Thoracic aorta (tissue), 2 donors: Measurements from ENCODE around the gene MFN2. TPM values are rescaled to one million over a fixed set of nuclear protein-coding genes. Genes with fewer than 3 reads are reported as not detected.

Source experiments
- ATAC-seq: fragments of 150-250 bp; one replicate; pipeline ENCODE4 v1.8.0; 2017; ENCODE audit warnings: low read depth; ENCODE audit not compliant: insufficient number of reproducible peaks, low FRiP score
- DNase-seq: peaks from one replicate; pipeline ENCODE4 v3.0.0-alpha.2; 2020; ENCODE audit warnings: low spot score
- H3K27ac ChIP-seq, 2 donors: fragments of 200-600 bp; sonication (generic); 1 replicate in 1 of 2; 2 replicates in 1 of 2; pipeline ENCODE4 v1.5.1; 2016; ENCODE audit warnings: mild to moderate bottlenecking in 2 of 2, moderate library complexity in 2 of 2
- H3K27me3 ChIP-seq: fragments of 200-600 bp; sonication (generic); replicated peaks from 2 replicates; pipeline ENCODE4 v1.6.0; 2016; ENCODE audit warnings: mild to moderate bottlenecking; ENCODE audit not compliant: insufficient read depth
- H3K36me3 ChIP-seq: fragments of 200-600 bp; sonication (generic); one replicate; pipeline ENCODE4 v1.5.1; 2016
- H3K4me1 ChIP-seq, 2 donors: fragments of 200-600 bp; sonication (generic); 1 replicate in 1 of 2; 2 replicates in 1 of 2; pipeline versions ENCODE4 v1.5.1 to v1.6.0; 2016; ENCODE audit warnings: low read depth in 2 of 2, mild to moderate bottlenecking in 1 of 2; ENCODE audit not compliant: control insufficient read depth in 1 of 2
- H3K4me3 ChIP-seq: fragments of 200-600 bp; sonication (generic); 2 replicates; pipeline ENCODE4 v1.5.1; 2016; ENCODE audit warnings: mild to moderate bottlenecking
- H3K9me3 ChIP-seq: fragments of 200-600 bp; sonication (generic); 2 replicates; pipeline ENCODE4 v1.5.1; 2016
- total RNA-seq, 2 donors: library from RNA; depleted of rRNA; stranded (reverse); fragments of >200 nt; gene quantifications; one replicate each; pipeline versions ENCODE4 v1.1.0 to v1.2.3, GENCODE V29; 2016
- TF ChIP-seq, protein P1 (sequence below): fragments of 200-600 bp; sonication (generic); IDR thresholded peaks from one replicate; pipeline ENCODE4 v1.5.1; 2019; ENCODE audit warnings: antibody characterized with exemption

The MFN2 gene
- total RNA-seq, 2 donors from 2014 or later: 48.7 to 50.1 TPM

DNA sequence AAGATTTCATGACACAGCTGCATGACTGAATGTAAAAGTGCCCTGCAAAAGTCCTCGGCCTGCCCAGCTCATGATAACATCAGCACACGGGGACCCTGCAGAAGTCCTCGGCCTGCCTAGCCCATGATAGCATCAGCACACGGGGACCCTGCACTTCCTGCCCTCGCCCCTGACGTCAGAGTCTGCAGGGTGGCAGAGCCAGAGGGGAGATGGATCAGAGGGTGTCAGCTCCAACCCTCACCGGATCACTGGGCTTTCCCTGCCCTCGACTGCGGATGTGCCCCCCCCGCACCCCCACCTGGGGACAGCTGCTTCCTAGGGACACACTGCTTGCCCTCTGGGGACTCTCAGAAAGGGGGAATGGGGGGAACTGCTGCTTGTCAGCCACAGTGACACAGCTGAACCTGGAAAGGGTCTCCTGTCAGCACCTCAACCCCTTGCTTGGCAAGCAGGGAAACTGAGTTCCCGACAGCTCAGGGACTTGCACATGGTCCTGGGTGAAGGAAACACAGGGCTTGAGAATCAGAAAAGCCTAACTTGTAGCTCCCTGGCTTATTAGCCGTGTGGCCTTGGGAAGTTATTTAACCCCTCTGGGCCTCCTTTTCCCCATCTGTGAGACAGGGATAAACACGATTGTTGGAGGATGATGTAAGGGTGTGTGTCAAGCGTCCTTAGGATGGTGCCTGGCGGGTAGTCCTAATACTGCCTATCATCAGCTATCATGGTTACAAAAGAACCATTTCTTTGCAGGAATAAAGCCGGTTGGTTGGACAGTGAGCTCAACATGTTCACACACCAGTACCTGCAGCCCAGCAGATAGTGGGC, 30.7 kb downstream of the MFN2 start:
- Histone ChIP-seq H3K27me3 (no peaks in the 10 kb centered on the region), H3K27ac (no peak overlapping the region), H3K4me3 (no peak overlapping the region), H3K4me1 (no peaks in the 10 kb centered on the region), H3K9me3 (no peaks in the 10 kb centered on the region), H3K36me3 (peaks cover 48% of the 10 kb centered on the region)
- no peak for DNase-seq
- ATAC-seq: no peak
- TF ChIP-seq, protein P1, sequence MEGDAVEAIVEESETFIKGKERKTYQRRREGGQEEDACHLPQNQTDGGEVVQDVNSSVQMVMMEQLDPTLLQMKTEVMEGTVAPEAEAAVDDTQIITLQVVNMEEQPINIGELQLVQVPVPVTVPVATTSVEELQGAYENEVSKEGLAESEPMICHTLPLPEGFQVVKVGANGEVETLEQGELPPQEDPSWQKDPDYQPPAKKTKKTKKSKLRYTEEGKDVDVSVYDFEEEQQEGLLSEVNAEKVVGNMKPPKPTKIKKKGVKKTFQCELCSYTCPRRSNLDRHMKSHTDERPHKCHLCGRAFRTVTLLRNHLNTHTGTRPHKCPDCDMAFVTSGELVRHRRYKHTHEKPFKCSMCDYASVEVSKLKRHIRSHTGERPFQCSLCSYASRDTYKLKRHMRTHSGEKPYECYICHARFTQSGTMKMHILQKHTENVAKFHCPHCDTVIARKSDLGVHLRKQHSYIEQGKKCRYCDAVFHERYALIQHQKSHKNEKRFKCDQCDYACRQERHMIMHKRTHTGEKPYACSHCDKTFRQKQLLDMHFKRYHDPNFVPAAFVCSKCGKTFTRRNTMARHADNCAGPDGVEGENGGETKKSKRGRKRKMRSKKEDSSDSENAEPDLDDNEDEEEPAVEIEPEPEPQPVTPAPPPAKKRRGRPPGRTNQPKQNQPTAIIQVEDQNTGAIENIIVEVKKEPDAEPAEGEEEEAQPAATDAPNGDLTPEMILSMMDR: no peak

DNA sequence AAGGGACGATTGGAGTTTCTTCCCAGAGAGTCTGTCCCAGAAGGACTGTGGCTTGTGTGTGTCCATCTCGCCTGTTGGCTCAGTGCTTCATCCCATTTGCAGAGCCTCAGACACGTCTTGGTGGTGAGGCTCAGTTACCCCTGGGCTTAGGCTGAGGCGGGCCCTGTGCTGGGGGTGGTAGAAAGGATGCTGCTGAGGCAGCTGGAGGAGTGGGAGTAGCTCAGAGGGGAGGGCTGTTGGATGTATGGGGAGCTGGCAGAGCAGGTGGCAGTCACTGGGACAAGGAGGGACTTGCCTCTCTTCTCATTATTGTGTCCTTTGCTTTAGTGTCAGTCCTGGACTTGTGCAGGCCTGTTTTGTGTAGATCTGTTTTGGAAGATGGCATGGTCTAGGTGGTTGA, 31.8 kb downstream of the MFN2 start:
- Histone ChIP-seq H3K4me3 (no peak overlapping the region), H3K36me3 (peaks cover 37% of the 10 kb centered on the region), H3K27me3 (no peaks in the 10 kb centered on the region), H3K4me1 (no peaks in the 10 kb centered on the region), H3K27ac (no peak overlapping the region), H3K9me3 (no peaks in the 10 kb centered on the region)
- TF ChIP-seq, protein P1: no peak
- DNase-seq (no peak), ATAC-seq (no peak)

DNA sequence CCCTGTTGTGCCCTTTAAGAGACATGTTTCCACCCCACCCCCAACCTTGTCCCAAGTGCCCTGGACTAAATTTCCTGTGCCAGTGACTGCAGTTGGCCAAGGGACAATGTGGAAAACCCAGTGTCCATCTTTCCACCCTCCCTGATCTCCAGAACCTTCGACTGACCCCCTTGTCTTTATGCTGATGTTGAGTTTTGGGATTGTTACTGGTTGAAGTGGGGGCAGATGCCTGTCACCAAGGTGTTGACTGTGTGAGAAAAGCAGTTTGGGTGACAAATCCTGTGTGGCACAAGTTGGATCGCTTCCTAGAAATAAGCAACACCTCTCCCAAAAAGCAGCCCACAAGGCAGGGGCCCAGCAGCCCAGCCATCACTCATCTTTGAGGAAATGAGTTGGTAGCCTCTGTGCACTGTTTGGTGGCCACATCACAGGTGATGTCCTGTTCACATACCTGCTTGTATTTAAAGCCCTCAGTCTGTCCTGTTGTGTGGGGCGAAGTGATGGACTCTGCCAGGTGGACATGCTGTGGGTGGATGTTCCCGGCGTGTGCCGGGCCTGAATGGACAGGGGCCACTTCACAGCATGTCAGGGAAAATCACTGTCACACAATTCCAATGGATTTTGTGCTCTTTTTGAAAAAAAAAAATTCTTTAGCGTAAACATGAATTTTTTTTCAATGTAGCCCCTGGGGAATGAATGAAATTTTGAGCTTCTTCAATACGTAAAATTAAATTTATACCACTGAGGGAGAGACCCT, 32.5 kb downstream of the MFN2 start:
- TF ChIP-seq, protein P1: no peak
- H3K36me3 ChIP-seq: peaks cover 32% of the 10 kb centered on the region
- H3K27ac ChIP-seq: no peak overlapping the region
- H3K4me1 ChIP-seq: no peaks in the 10 kb centered on the region
- no peaks in the 10 kb centered on the region for H3K27me3 ChIP-seq
- no peak overlapping the region for H3K4me3 ChIP-seq
- DNase-seq (no peak), ATAC-seq (no peak)
- H3K9me3 ChIP-seq: no peaks in the 10 kb centered on the region

DNA sequence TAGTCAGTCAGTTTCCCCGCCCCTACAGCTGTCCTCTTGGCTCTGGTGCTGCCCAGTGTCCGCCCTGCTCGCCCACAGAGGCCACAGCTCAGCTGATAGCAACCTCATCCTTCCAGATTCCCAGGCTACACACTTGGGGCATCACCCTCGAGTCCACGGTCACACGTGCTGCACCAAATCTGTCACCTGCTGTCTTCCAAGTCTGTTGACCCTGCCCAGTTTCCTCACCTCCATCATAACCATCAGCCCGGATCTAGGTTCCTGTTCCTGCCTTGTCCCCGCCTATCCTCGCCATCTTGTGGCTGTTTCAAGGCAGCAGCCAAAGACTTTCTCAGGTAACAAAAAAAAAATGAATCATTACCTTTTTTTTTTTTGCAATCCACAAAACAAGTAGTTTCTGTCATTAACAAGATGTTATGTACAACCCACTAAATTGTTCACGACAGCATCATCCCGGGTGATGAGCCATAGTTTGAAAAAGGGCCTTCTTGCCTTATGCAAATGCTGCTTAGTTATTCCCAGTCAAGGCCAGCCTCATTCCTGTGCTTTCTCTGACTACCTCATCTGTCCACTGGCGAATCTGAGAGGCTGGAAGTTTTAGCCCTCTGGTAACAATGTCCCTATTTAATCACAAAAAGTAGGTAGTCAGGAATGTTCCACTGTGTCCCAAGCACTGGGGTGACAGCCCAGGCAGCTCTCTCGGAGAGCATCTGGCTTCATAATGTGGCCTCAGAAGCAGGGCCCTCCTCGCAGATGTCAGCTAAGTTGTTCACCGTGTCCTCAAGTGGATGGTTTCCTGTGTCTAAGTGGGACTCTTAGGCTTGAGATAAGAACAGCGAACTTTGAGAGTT, 34.1 kb downstream of the MFN2 start:
- ATAC-seq: no peak
- H3K36me3 ChIP-seq: peaks cover 27% of the 10 kb centered on the region
- TF ChIP-seq, protein P1: no peak
- H3K27ac ChIP-seq: no peak overlapping the region
- DNase-seq: no peak
- no peaks in the 10 kb centered on the region for H3K4me1 ChIP-seq
- no peak overlapping the region for H3K4me3 ChIP-seq
- no peaks in the 10 kb centered on the region for H3K27me3 ChIP-seq
- no peaks in the 10 kb centered on the region for H3K9me3 ChIP-seq
